ENCODE results near the gene PGAP3.

The PGAP3 gene

GRCh38 chr17:39673335-39674081 is 14.3 kb downstream of the PGAP3 start:
- in situ Hi-C loops (cut with MboI; ENCODE audit: low sequenced_read_pairs) = no loop called here

- in situ Hi-C loops (cut with MboI; ENCODE audit: low sequenced_read_pairs) = no loop called here
These were observed 15.1 kb downstream of the PGAP3 start for GRCh38 chr17:39672522-39673334.

GRCh38 chr17:39671651-39672521 is 16.0 kb downstream of the PGAP3 start:
- in situ Hi-C loops (cut with MboI; ENCODE audit: low sequenced_read_pairs) = no loop called here

- in situ Hi-C loops (cut with MboI; ENCODE audit: low sequenced_read_pairs) = no loop called here
These were observed 17.1 kb downstream of the PGAP3 start for GRCh38 chr17:39670746-39671145.

GRCh38 chr17:39669897-39670735 is 17.7 kb downstream of the PGAP3 start:
- in situ Hi-C loops (cut with MboI; ENCODE audit: low sequenced_read_pairs) = no loop called here

- in situ Hi-C loops (cut with MboI; ENCODE audit: low sequenced_read_pairs) = no loop called here
These were observed 19.6 kb downstream of the PGAP3 start, which contains the start of gene PNMT for GRCh38 chr17:39667945-39668924. TSS of gene PNMT (plus strand) at chr17:39668453. CDS start at chr17:39668476, 23 bp downstream.

GRCh38 chr17:39667262-39667944 is 20.5 kb downstream of the PGAP3 start:
- in situ Hi-C loops (cut with MboI; ENCODE audit: low sequenced_read_pairs) = no loop called here

- in situ Hi-C loops (cut with MboI; ENCODE audit: low sequenced_read_pairs) = no loop called here
These were observed 21.1 kb downstream of the PGAP3 start for GRCh38 chr17:39666601-39667261.

- in situ Hi-C loops (cut with MboI; ENCODE audit: low sequenced_read_pairs) = no loop called here
These were observed 21.6 kb downstream of the PGAP3 start for GRCh38 chr17:39666231-39666600.

- in situ Hi-C loops (cut with MboI; ENCODE audit: low sequenced_read_pairs) = no loop called here
These were observed 22.1 kb downstream of the PGAP3 start for GRCh38 chr17:39665642-39666224.

- in situ Hi-C loops (cut with MboI; ENCODE audit: low sequenced_read_pairs) = no loop called here
These were observed 23.0 kb downstream of the PGAP3 start, which contains the start of gene TCAP for GRCh38 chr17:39664581-39665561. TSS of gene TCAP (plus strand) at chr17:39665349. CDS start at chr17:39665360, 11 bp downstream.

- in situ Hi-C loops (cut with MboI; ENCODE audit: low sequenced_read_pairs) = no loop called here
These were observed 23.9 kb downstream of the PGAP3 start for GRCh38 chr17:39663688-39664580.

- in situ Hi-C loops (cut with MboI; ENCODE audit: low sequenced_read_pairs) = no loop called here
These were observed 24.5 kb downstream of the PGAP3 start for GRCh38 chr17:39663340-39663687.

- in situ Hi-C loops (cut with MboI; ENCODE audit: low sequenced_read_pairs) = no loop called here
These were observed 25.1 kb downstream of the PGAP3 start for GRCh38 chr17:39662551-39663339.

Data from HL-60/S4 treated with retinoic acid at 250 ng/mL for 4 days and 3 days (cell line).